HEK293 (cell line): ENCODE results near the gene IVD.
"Not testable (repeated sequence)": the region's sequence is repeated elsewhere in the genome, so short reads cannot be mapped to it uniquely, and the experiment has no call there.

Experiments used
- CTCF ChIA-PET: fragments of 350-600 bp; formaldehyde crosslinking; extraction: SDS; loops from one replicate; lab custom pipeline; 2021; ENCODE audit warnings: antibody characterized with exemption; lab: Yijun Ruan, JAX
- POLR2A ChIA-PET: fragments of 300-600 bp; formaldehyde crosslinking; extraction: SDS; loops from one replicate; lab custom pipeline; 2020; ENCODE audit warnings: antibody characterized with exemption, inconsistent platforms; lab: Yijun Ruan, JAX
- H3K27ac ChIP-seq: fragments of 200-500 bp; sonication (Bioruptor generic); 2 replicates; pipeline ENCODE4 v1.5.1; 2014; ENCODE audit warnings: low read depth, low read length, control low read depth, inconsistent platforms; ENCODE audit errors: extremely low read depth
- H3K36me3 ChIP-seq, 2 experiments: fragments of 200-500 bp in 1 of 2; sonication (Bioruptor generic) in 1 of 2; 1 replicate in 1 of 2; 2 replicates in 1 of 2; pipeline ENCODE4 v1.5.1; 2014 to 2017; ENCODE audit warnings: inconsistent platforms in 2 of 2, low read length in 2 of 2; ENCODE audit not compliant: control insufficient read depth in 2 of 2, insufficient read depth in 1 of 2
- H3K4me1 ChIP-seq: fragments of 200-500 bp; sonication (Bioruptor generic); 2 replicates; pipeline ENCODE4 v1.5.1; 2014; ENCODE audit warnings: mild to moderate bottlenecking, low read length, inconsistent platforms; ENCODE audit not compliant: control insufficient read depth, insufficient read depth
- H3K4me3 ChIP-seq: 2 replicates; pipeline ENCODE4 v1.5.1; 2011; ENCODE audit warnings: low read depth, mild to moderate bottlenecking, control low read depth, low read length, moderate library complexity
- H3K9me3 ChIP-seq: fragments of 200-500 bp; sonication (Bioruptor generic); 2 replicates; pipeline ENCODE4 v1.5.1; 2014; ENCODE audit warnings: low read depth, low read length, inconsistent platforms; ENCODE audit not compliant: control insufficient read depth, insufficient read depth
- FEZF1 ChIP-seq: fragments of 450-650 bp; formaldehyde crosslinking; IDR thresholded peaks from 2 replicates; pipeline ENCODE4 v1.5.1; 2016; ENCODE audit warnings: missing biosample characterization, missing genetic modification characterization
- GLIS1 ChIP-seq: fragments of 450-650 bp; formaldehyde crosslinking; IDR thresholded peaks from 2 replicates; pipeline ENCODE4 v1.5.1; 2016; ENCODE audit warnings: missing biosample characterization, missing genetic modification characterization
- GLIS2 ChIP-seq: fragments of 450-650 bp; formaldehyde crosslinking; IDR thresholded peaks from 2 replicates; pipeline ENCODE4 v1.5.1; 2016; ENCODE audit warnings: missing biosample characterization, missing genetic modification characterization
- KLF9 ChIP-seq: fragments of 450-650 bp; formaldehyde crosslinking; IDR thresholded peaks from 2 replicates; pipeline ENCODE4 v1.5.1; 2016; ENCODE audit warnings: missing biosample characterization, missing genetic modification characterization, low read depth
- SCRT1 ChIP-seq: fragments of 450-650 bp; formaldehyde crosslinking; IDR thresholded peaks from 2 replicates; pipeline ENCODE4 v1.5.1; 2016; ENCODE audit warnings: missing biosample characterization, missing genetic modification characterization, borderline replicate concordance
- SCRT2 ChIP-seq: fragments of 450-650 bp; formaldehyde crosslinking; IDR thresholded peaks from 2 replicates; pipeline ENCODE4 v1.5.1; 2016; ENCODE audit warnings: missing biosample characterization, missing genetic modification characterization
- YY2 ChIP-seq: fragments of 450-650 bp; formaldehyde crosslinking; IDR thresholded peaks from 2 replicates; pipeline ENCODE4 v1.5.1; 2016; ENCODE audit warnings: missing biosample characterization, missing genetic modification characterization
- ZBTB17 ChIP-seq: fragments of 450-650 bp; formaldehyde crosslinking; IDR thresholded peaks from 2 replicates; pipeline ENCODE4 v1.5.1; 2016; ENCODE audit warnings: missing biosample characterization, missing genetic modification characterization
- ZFP41 ChIP-seq: fragments of 450-650 bp; formaldehyde crosslinking; IDR thresholded peaks from 2 replicates; pipeline ENCODE4 v1.5.1; 2016; ENCODE audit warnings: missing biosample characterization, missing genetic modification characterization, borderline replicate concordance
- ZIC2 ChIP-seq: fragments of 450-650 bp; formaldehyde crosslinking; IDR thresholded peaks from 2 replicates; pipeline ENCODE4 v1.5.1; 2016; ENCODE audit warnings: missing biosample characterization, missing genetic modification characterization
- ZNF140 ChIP-seq: fragments of 450-650 bp; formaldehyde crosslinking; IDR thresholded peaks from 2 replicates; pipeline ENCODE4 v1.5.1; 2016; ENCODE audit warnings: missing biosample characterization, missing genetic modification characterization
- ZNF19 ChIP-seq: fragments of 450-650 bp; formaldehyde crosslinking; IDR thresholded peaks from 2 replicates; pipeline ENCODE4; 2016; ENCODE audit warnings: missing biosample characterization, missing genetic modification characterization, low read depth
- ZNF600 ChIP-seq: fragments of 450-650 bp; formaldehyde crosslinking; IDR thresholded peaks from 2 replicates; pipeline ENCODE4 v1.5.1; 2016; ENCODE audit warnings: missing biosample characterization, missing genetic modification characterization
- ZNF660 ChIP-seq: fragments of 450-650 bp; IDR thresholded peaks from 2 replicates; pipeline ENCODE4 v1.5.1; 2018; ENCODE audit warnings: missing biosample characterization, mild to moderate bottlenecking, missing genetic modification characterization
- ZNF837 ChIP-seq: fragments of 450-650 bp; formaldehyde crosslinking; IDR thresholded peaks from 2 replicates; pipeline ENCODE4 v1.5.1; 2016; ENCODE audit warnings: missing biosample characterization, missing genetic modification characterization
- TF ChIP-seq, protein P1 (sequence below): fragments of 450-650 bp; IDR thresholded peaks from 2 replicates; pipeline ENCODE4 v1.5.1; 2018; ENCODE audit warnings: missing biosample characterization, mild to moderate bottlenecking, missing genetic modification characterization

Gene IVD

DNA sequence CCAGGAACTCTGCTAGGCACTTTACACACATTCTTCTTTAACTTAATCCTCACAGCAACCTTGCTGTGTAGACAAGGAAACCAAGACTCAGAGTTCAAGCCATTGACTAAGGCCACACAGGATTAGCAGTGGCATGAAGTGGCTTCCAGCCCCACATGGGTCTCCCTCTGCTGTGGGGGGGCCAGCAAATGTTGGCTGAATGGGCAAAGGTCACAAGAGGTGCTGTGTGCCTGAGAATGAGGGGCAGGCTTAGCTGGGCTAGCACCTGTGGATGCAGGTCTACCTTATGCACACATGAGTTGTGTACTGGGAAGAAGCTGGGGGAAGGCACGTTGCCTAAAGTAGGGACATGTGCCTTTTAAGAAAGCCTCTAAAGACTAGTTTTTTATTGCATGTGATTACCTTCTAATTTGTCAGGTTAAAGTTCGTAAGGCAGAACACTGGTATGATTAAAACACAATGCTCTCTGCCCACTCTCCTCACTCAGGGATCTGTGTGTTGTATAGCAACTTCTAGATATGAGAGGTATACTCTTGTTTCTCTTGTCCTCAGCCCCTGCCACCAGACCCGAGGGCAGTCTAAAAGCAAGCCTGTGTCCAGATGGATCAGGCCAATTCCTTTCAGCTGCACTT is 46.0 kb downstream of the IVD start:
- no peak overlapping the region for H3K4me3 ChIP-seq
- no peak overlapping the region for H3K27ac ChIP-seq
- POLR2A ChIA-PET, result interaction anchor here (1.3 kb wide), 1 partner anchor 11 kb away, joined by 3 read pairs; the partner anchor contains the start of gene BAHD1
- CTCF ChIA-PET, result interaction anchor here (1.5 kb wide), 1 partner anchor 18 kb away, joined by 3 read pairs; no protein-coding TSS in a partner anchor
- H3K36me3 ChIP-seq, result no peaks in the 10 kb centered on the region
- peaks cover 2% of the 10 kb centered on the region; the same call in 1 of the 2 replicates for H3K4me1 ChIP-seq
- no peaks in the 10 kb centered on the region for H3K9me3 ChIP-seq
- TF ChIP-seq ZFP41 (tag by site-specific recombination) (no peak), KLF9 (tag by site-specific recombination) (no peak), ZNF19 (tag by site-specific recombination) (no peak), SCRT1 (tag by site-specific recombination) (peak; percentile 71; the same call in 1 of the 2 replicates), YY2 (no peak), SCRT2 (tag by site-specific recombination) (peak; percentile 63), ZNF140 (tag by site-specific recombination) (no peak)
- TF ChIP-seq, protein P1, sequence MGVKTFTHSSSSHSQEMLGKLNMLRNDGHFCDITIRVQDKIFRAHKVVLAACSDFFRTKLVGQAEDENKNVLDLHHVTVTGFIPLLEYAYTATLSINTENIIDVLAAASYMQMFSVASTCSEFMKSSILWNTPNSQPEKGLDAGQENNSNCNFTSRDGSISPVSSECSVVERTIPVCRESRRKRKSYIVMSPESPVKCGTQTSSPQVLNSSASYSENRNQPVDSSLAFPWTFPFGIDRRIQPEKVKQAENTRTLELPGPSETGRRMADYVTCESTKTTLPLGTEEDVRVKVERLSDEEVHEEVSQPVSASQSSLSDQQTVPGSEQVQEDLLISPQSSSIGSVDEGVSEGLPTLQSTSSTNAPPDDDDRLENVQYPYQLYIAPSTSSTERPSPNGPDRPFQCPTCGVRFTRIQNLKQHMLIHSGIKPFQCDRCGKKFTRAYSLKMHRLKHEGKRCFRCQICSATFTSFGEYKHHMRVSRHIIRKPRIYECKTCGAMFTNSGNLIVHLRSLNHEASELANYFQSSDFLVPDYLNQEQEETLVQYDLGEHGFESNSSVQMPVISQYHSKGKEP (tag by site-specific recombination), result no peak

- Histone ChIP-seq H3K36me3 (no peaks in the 10 kb centered on the region), H3K4me3 (no peak overlapping the region), H3K27ac (no peak overlapping the region), H3K4me1 (peaks cover 2% of the 10 kb centered on the region; the same call in 1 of the 2 replicates), H3K9me3 (no peaks in the 10 kb centered on the region)
- POLR2A ChIA-PET, result no interaction called here
- CTCF ChIA-PET, result interaction anchor here (0.6 kb wide), 1 partner anchor 17 kb away, joined by 3 read pairs; no protein-coding TSS in a partner anchor
- TF ChIP-seq ZIC2 (tag by site-specific recombination), result peak; percentile 17; the same call in 1 of the 2 replicates
- TF ChIP-seq ZBTB17, result no peak
- TF ChIP-seq GLIS1 (tag by site-specific recombination), result peak; percentile 94
- TF ChIP-seq, all 188 proteins: peak for 2
Observed at GRCh38 chr15:40452296-40453090, 46.9 kb downstream of the IVD start.

- H3K36me3 ChIP-seq, H3K4me3 ChIP-seq, H3K27ac ChIP-seq, H3K4me1 ChIP-seq, H3K9me3 ChIP-seq, CTCF ChIA-PET, POLR2A ChIA-PET: not testable (repeated sequence)
Observed at GRCh38 chr15:40453941-40454340, 48.3 kb downstream of the IVD start.

- ChIA-PET POLR2A (no interaction called here), CTCF (interaction anchor here (0.7 kb wide), 1 partner anchor 145 kb away, joined by 3 read pairs; no protein-coding TSS in a partner anchor)
- peaks cover 0 to 14% of the 10 kb centered on the region in 2 experiments; a peak in 1 of 3 replicates for H3K36me3 ChIP-seq
- no peak overlapping the region for H3K27ac ChIP-seq
- H3K4me3 ChIP-seq, result no peak overlapping the region
- H3K4me1 ChIP-seq, result peaks cover 2% of the 10 kb centered on the region; the same call in 1 of the 2 replicates
- no peaks in the 10 kb centered on the region for H3K9me3 ChIP-seq
- no peak for TF ChIP-seq ZNF660
- TF ChIP-seq GLIS1 (tag by site-specific recombination), result peak; percentile 33; the same call in 1 of the 2 replicates
- TF ChIP-seq ZNF837 (tag by site-specific recombination), result no peak
- TF ChIP-seq GLIS2 (tag by site-specific recombination), result 0 out of 2 replicates have a peak, but pooled peaks have one; percentile 20
- TF ChIP-seq ZNF600 (tag by site-specific recombination), result peak; percentile 50; the same call in 1 of the 2 replicates
- TF ChIP-seq FEZF1 (tag by site-specific recombination), result no peak
Observed at GRCh38 chr15:40454904-40455391, 49.4 kb downstream of the IVD start.
